GM06990 (cell line): Measurements from ENCODE around the gene AFF1.

Experiments
- DNase-seq: peaks from one replicate; pipeline ENCODE4 v3.0.0-alpha.2; 2011; ENCODE audit not compliant: insufficient read length; ENCODE audit errors: extremely low read depth
- H3K27me3 ChIP-seq: replicated peaks from 2 replicates; pipeline ENCODE4 v1.6.0; 2011; ENCODE audit warnings: low read length; ENCODE audit not compliant: control insufficient read depth, insufficient read depth
- H3K36me3 ChIP-seq: 2 replicates; pipeline ENCODE4 v1.5.1; 2011; ENCODE audit warnings: low read length; ENCODE audit not compliant: control insufficient read depth, insufficient read depth
- H3K4me3 ChIP-seq: replicated peaks from 2 replicates; pipeline ENCODE4 v1.5.1; 2011; ENCODE audit warnings: low read depth, mild to moderate bottlenecking, control low read depth, low read length
- TF ChIP-seq, protein P1 (sequence below): IDR thresholded peaks from 2 replicates; pipeline ENCODE4 v1.5.1; 2011; ENCODE audit warnings: low read length, control low read depth, mild to moderate bottlenecking, inconsistent platforms; ENCODE audit not compliant: insufficient read depth, poor library complexity, severe bottlenecking

AFF1 gene

GRCh38 chr4:87037671-87038334 lies 103.0 kb downstream of the AFF1 start:
- Histone ChIP-seq H3K36me3 (no peaks in the 10 kb centered on the region), H3K27me3 (no peaks in the 10 kb centered on the region), H3K4me3 (no peak overlapping the region)
- TF ChIP-seq, protein P1, sequence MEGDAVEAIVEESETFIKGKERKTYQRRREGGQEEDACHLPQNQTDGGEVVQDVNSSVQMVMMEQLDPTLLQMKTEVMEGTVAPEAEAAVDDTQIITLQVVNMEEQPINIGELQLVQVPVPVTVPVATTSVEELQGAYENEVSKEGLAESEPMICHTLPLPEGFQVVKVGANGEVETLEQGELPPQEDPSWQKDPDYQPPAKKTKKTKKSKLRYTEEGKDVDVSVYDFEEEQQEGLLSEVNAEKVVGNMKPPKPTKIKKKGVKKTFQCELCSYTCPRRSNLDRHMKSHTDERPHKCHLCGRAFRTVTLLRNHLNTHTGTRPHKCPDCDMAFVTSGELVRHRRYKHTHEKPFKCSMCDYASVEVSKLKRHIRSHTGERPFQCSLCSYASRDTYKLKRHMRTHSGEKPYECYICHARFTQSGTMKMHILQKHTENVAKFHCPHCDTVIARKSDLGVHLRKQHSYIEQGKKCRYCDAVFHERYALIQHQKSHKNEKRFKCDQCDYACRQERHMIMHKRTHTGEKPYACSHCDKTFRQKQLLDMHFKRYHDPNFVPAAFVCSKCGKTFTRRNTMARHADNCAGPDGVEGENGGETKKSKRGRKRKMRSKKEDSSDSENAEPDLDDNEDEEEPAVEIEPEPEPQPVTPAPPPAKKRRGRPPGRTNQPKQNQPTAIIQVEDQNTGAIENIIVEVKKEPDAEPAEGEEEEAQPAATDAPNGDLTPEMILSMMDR, result no peak
- DNase-seq, result no peak

- no peak overlapping the region for H3K4me3 ChIP-seq
- DNase-seq, result peak; percentile 23
- H3K36me3 ChIP-seq, result no peaks in the 10 kb centered on the region
- TF ChIP-seq, protein P1, result no peak
- no peaks in the 10 kb centered on the region for H3K27me3 ChIP-seq
Observed at GRCh38 chr4:87038837-87039615, 104.2 kb downstream of the AFF1 start.

- no peak for DNase-seq
- Histone ChIP-seq H3K36me3 (no peaks in the 10 kb centered on the region), H3K27me3 (no peaks in the 10 kb centered on the region), H3K4me3 (no peak overlapping the region)
- TF ChIP-seq, protein P1, result no peak
Observed at GRCh38 chr4:87041141-87041540, 106.3 kb downstream of the AFF1 start.

DNA sequence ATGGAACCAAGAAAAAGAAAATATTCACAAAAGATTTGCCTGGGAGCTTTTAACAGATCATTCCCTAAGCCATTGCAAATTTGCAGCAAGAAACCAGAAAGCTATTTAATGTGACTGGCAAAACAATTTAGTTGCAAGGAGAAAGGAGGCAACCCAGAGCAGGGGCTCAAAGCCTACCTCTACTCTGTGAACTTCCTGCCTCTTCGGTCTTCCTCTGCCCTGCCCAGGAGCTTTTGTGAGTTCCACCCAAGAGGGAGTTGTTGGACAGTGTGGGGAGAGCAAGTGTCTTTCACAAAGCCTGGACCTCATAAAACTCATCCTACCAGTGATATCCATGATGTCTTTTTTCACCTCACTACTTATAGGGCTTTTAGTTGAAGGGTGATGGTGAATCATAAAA lies 107.4 kb downstream of the AFF1 start:
- Histone ChIP-seq H3K36me3 (peaks cover 7% of the 10 kb centered on the region), H3K4me3 (no peak overlapping the region), H3K27me3 (no peaks in the 10 kb centered on the region)
- no peak for DNase-seq
- TF ChIP-seq, protein P1, result no peak

DNA sequence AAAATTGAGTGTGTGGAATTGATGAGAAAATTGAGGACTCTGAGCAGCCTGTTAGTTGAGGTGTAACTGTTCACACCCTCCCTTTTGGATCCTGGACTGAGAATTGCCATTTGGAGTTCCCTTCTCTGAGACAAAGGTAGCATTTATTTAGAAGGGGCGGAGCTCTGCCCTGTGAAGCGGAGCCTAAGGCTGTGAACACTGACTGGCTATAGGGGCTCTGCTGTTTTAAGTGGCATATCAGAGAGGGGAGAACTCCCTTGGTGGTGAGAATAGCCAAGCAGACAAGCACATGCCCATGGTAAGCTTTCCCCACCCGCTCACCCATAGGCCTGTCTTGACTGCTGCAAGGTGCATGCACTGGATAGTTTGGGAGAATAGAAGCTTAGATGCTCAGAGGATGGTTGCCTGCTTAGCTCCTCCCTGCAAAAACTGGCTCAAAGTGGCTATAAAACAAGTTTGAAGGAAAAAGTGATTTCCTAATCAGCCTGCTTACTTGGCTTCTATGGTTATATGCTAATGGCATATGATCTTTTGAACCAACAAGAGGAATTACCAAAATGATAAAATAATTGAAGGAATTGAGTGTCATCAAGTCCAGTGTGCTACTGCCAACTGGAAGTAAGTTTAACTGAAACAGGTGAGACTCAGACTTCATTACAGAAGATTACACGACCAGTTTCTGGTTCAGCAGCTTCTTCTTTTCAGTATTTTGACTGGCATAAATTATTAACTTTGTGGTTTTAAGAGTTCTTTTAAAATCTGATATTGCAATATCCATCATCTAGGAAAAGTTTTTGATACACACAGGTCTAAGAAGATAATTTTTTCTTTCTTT lies 108.4 kb downstream of the AFF1 start:
- Histone ChIP-seq H3K27me3 (no peaks in the 10 kb centered on the region), H3K4me3 (no peak overlapping the region), H3K36me3 (peaks cover 8% of the 10 kb centered on the region)
- DNase-seq, result no peak
- TF ChIP-seq, protein P1, result no peak
